Measurements from ENCODE around the gene ZNF827. TPM values are rescaled to one million over a fixed set of nuclear protein-coding genes. Genes with fewer than 3 reads are reported as not detected.

The ZNF827 gene
- 7.0 and 7.1 TPM in 2 replicates for total RNA-seq (ENCODE audit: low replicate concordance)

GRCh38 chr4:145938618-145939440 lies at the start of gene ZNF827:
ZNF827 (minus strand) TSS chr4:145938823; CDS start chr4:145938407, 416 bp downstream.

Other genes with a start within 250 kb of the ZNF827 start
- gene LSM6, start 236.9 kb upstream of the ZNF827 start, total RNA-seq (ENCODE audit: low replicate concordance), result 13.7 and 23.2 TPM in 2 replicates